ENCODE results near the gene NETO2.

- TF ChIP-seq CTCF (IDR thresholded peaks at IDR 0.05; ENCODE audit: insufficient read depth, low read length, poor library complexity, severe bottlenecking) (no peak), EZH2phosphoT487 (conservative IDR thresholded peaks at IDR 0.05; ENCODE audit: low read length) (no peak)
Observed at GRCh38 chr16:47139561-47140185, 4.1 kb downstream of the NETO2 start.
